Cardiac muscle cell (in vitro differentiated cells and primary cell): ENCODE data around the gene ODF4. TPM values are rescaled to one million over a fixed set of nuclear protein-coding genes. Genes with fewer than 3 reads are reported as not detected.

Source experiments
- DNase-seq, 2 donors: peaks; one replicate each; pipeline versions ENCODE4 v3.0.0 to v3.0.0-alpha.2; 2010 to 2017; ENCODE audit warnings: low read depth in 1 of 2, low spot score in 1 of 2
- H3K27ac ChIP-seq: fragments of 200-600 bp; sonication (generic); 2 replicates; pipeline ENCODE4 v1.5.1; 2016
- H3K27me3 ChIP-seq: fragments of 200-600 bp; sonication (generic); 2 replicates; pipeline ENCODE4 v1.6.0; 2016; ENCODE audit warnings: control low read depth
- H3K36me3 ChIP-seq: fragments of 200-600 bp; sonication (generic); 2 replicates; pipeline ENCODE4 v1.5.1; 2016; ENCODE audit warnings: control low read depth
- H3K4me1 ChIP-seq: fragments of 200-600 bp; sonication (generic); 2 replicates; pipeline ENCODE4 v1.8.1; 2017; ENCODE audit warnings: low read depth, mild to moderate bottlenecking, mixed run types
- H3K4me3 ChIP-seq: fragments of 200-600 bp; sonication (generic); 2 replicates; pipeline ENCODE4 v1.5.1; 2016; ENCODE audit warnings: mild to moderate bottlenecking
- H3K9me3 ChIP-seq: fragments of 200-600 bp; sonication (generic); 2 replicates; pipeline ENCODE4 v1.5.1; 2017; ENCODE audit warnings: low read depth, mild to moderate bottlenecking, control low read depth
- polyA plus RNA-seq: library from polyadenylated mRNA; unstranded; fragments of >200 nt; fragmentation: Nextera tagmentation; extraction: Ambion mirVana; gene quantifications from 2 replicates; pipeline ENCODE4 v1.2.1, GENCODE V29; 2016
- total RNA-seq: library from RNA; depleted of rRNA; stranded (reverse); fragments of >200 nt; gene quantifications from 2 replicates; pipeline ENCODE4 v1.2.3, GENCODE V29; 2016
- TF ChIP-seq, protein P1 (sequence below): IDR thresholded peaks from 2 replicates; pipeline ENCODE4 v1.5.1; 2012; ENCODE audit warnings: low read depth, mild to moderate bottlenecking, low read length

Gene ODF4
- total and polyA plus RNA-seq, 2 experiments from 2014 or later, result not detected

- Histone ChIP-seq H3K27ac (peak overlapping the region; percentile 7), H3K4me1 (peaks cover 3% of the 10 kb centered on the region), H3K4me3 (no peak overlapping the region), H3K36me3 (peaks cover 18% of the 10 kb centered on the region), H3K27me3 (no peaks in the 10 kb centered on the region), H3K9me3 (no peaks in the 10 kb centered on the region)
- TF ChIP-seq, protein P1, sequence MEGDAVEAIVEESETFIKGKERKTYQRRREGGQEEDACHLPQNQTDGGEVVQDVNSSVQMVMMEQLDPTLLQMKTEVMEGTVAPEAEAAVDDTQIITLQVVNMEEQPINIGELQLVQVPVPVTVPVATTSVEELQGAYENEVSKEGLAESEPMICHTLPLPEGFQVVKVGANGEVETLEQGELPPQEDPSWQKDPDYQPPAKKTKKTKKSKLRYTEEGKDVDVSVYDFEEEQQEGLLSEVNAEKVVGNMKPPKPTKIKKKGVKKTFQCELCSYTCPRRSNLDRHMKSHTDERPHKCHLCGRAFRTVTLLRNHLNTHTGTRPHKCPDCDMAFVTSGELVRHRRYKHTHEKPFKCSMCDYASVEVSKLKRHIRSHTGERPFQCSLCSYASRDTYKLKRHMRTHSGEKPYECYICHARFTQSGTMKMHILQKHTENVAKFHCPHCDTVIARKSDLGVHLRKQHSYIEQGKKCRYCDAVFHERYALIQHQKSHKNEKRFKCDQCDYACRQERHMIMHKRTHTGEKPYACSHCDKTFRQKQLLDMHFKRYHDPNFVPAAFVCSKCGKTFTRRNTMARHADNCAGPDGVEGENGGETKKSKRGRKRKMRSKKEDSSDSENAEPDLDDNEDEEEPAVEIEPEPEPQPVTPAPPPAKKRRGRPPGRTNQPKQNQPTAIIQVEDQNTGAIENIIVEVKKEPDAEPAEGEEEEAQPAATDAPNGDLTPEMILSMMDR, result no peak
- DNase-seq, result peak; percentile 20 to 86
Measured at GRCh38 chr17:8384801-8385378, 45.2 kb downstream of the ODF4 start.

- no peaks in the 10 kb centered on the region for H3K27me3 ChIP-seq
- DNase-seq, result no peak
- H3K4me3 ChIP-seq, result no peak overlapping the region
- peaks cover 1% of the 10 kb centered on the region for H3K4me1 ChIP-seq
- TF ChIP-seq, protein P1, result no peak
- no peaks in the 10 kb centered on the region for H3K36me3 ChIP-seq
- H3K9me3 ChIP-seq, result no peaks in the 10 kb centered on the region
- no peak overlapping the region for H3K27ac ChIP-seq
Measured at GRCh38 chr17:8386841-8387240, 47.2 kb downstream of the ODF4 start.

DNA sequence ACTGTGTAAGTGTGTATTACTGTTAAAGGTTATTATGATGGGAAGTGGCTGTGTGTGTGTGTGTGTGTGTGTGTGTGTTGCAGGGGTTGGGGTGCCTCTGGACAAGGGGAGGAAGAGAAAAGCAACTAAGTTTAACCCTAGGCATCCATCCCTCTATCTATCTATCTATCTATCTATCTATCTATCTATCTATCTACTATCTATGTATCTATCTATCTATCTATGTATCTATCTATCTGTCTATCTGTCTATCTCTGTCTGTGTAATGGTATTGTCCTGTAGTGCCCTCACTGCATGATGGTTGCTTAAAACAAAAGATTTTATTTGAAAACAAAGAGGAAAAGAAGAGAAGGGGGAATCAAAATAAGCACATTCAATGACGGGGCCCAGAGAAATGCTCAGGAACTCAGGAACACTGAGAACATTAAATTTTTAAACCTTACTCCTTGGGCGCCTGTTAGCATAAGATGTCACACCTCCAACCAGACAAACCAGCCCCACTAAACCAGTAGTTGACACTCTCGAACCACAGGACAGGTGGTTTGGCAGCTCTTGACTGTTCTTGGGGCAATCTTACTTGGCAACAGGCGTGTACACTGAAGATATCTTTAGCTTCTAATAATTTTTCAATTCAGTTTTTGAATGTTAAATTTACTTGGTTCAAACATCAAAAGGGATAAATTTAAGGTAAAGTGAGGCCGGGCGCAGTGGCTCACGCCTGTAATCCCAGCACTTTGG is 48.4 kb downstream of the ODF4 start:
- Histone ChIP-seq H3K4me3 (no peak overlapping the region), H3K27ac (no peak overlapping the region), H3K4me1 (no peaks in the 10 kb centered on the region), H3K27me3 (no peaks in the 10 kb centered on the region), H3K9me3 (no peaks in the 10 kb centered on the region), H3K36me3 (no peaks in the 10 kb centered on the region)
- TF ChIP-seq, protein P1, result no peak
- no peak for DNase-seq

DNA sequence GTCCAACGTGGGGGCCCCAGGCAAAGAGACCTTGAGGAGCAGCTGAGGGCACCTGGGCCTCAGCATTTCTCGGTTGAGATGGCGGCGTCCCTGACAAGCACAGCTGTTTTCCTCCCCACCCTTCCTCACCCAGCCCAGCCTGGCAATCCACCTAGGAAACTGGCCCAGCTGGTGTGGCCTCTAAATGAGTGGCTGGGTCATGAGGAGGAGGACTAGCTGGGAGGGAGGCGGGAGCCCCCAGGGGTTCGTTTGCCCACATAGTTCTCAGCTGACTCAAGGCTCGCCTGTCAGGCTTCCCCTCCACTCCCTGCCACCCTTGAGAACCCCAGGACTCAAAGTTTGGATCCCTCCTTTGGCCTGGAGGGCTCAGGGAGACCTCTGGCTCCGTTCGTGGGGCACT is 52.1 kb downstream of the ODF4 start:
- Histone ChIP-seq H3K9me3 (no peaks in the 10 kb centered on the region), H3K36me3 (no peaks in the 10 kb centered on the region), H3K27ac (no peak overlapping the region), H3K4me1 (no peaks in the 10 kb centered on the region), H3K4me3 (no peak overlapping the region), H3K27me3 (no peaks in the 10 kb centered on the region)
- TF ChIP-seq, protein P1, result no peak
- DNase-seq, result peak in 1 of 2 donors; percentile 29

DNA sequence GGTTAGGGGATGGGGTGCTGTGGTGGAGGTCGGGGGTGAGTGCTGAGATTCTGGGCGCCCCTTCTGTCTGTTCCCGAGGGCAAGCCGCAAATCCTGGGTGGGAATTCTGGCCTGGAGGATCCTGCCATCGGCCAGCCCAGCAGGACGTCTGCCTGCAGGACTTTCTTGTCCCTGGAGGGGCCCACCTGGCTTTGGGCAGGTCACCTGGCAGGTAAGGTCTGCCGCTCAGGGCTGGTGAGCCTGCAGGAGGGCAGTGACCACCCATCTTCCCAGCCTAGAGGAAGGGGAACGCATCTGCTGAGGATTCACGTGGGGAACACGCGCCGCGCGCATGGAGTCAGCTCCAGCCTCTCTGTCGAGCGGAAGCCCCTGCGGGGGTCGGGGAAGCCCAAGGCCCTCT is 52.6 kb downstream of the ODF4 start:
- H3K36me3 ChIP-seq, result no peaks in the 10 kb centered on the region
- no peak overlapping the region for H3K4me3 ChIP-seq
- no peaks in the 10 kb centered on the region for H3K4me1 ChIP-seq
- H3K27ac ChIP-seq, result no peak overlapping the region
- H3K27me3 ChIP-seq, result no peaks in the 10 kb centered on the region
- TF ChIP-seq, protein P1, result no peak
- H3K9me3 ChIP-seq, result no peaks in the 10 kb centered on the region
- DNase-seq, result no peak
